Mesenchymal stem cell (in vitro differentiated cells and primary cell): ENCODE results near the gene CMBL.

ENCODE experiments used
- DNase-seq: peaks from one replicate; pipeline ENCODE4 v3.0.0-alpha.2; 2013
- H2AFZ ChIP-seq: one replicate; pipeline ENCODE4 v1.6.1; 2013; ENCODE audit warnings: low read depth, mild to moderate bottlenecking, control low read depth, inconsistent platforms, low read length, moderate library complexity
- H2AK5ac ChIP-seq: 2 replicates; pipeline ENCODE4 v1.6.1; 2013; ENCODE audit warnings: low read length, moderate library complexity, mild to moderate bottlenecking, inconsistent platforms; ENCODE audit not compliant: severe bottlenecking
- H2BK120ac ChIP-seq: one replicate; pipeline ENCODE4 v1.6.1; 2013; ENCODE audit warnings: low read depth, mild to moderate bottlenecking, inconsistent platforms, low read length, moderate library complexity
- H2BK12ac ChIP-seq, 2 experiments: one replicate each; pipeline ENCODE4 v1.6.1; 2013; ENCODE audit warnings: inconsistent platforms in 2 of 2, low read length in 2 of 2, mild to moderate bottlenecking in 2 of 2, moderate library complexity in 2 of 2, control low read depth in 1 of 2
- H2BK15ac ChIP-seq: one replicate; pipeline ENCODE4 v1.6.1; 2013; ENCODE audit warnings: mild to moderate bottlenecking, low read depth, inconsistent platforms; ENCODE audit not compliant: poor library complexity, severe bottlenecking
- H2BK5ac ChIP-seq: 2 replicates; pipeline ENCODE4 v1.6.1; 2013; ENCODE audit warnings: low read depth, mild to moderate bottlenecking, low read length, control low read depth, inconsistent platforms; ENCODE audit not compliant: poor library complexity, severe bottlenecking
- H3K14ac ChIP-seq, 2 experiments: one replicate each; pipeline ENCODE4 v1.6.1; 2013; ENCODE audit warnings: inconsistent platforms in 2 of 2, low read length in 2 of 2, control low read depth in 1 of 2, mild to moderate bottlenecking in 1 of 2, moderate library complexity in 1 of 2
- H3K18ac ChIP-seq, 2 experiments: one replicate each; pipeline ENCODE4 v1.6.1; 2013; ENCODE audit warnings: inconsistent platforms in 2 of 2, low read length in 2 of 2, control low read depth in 1 of 2, low read depth in 1 of 2, mild to moderate bottlenecking in 1 of 2
- H3K23ac ChIP-seq, 2 experiments: one replicate each; pipeline ENCODE4 v1.6.1; 2013; ENCODE audit warnings: inconsistent platforms in 2 of 2, low read length in 2 of 2, mild to moderate bottlenecking in 2 of 2, moderate library complexity in 2 of 2, control low read depth in 1 of 2
- H3K27ac ChIP-seq: 2 replicates; pipeline ENCODE4 v1.5.1; 2013; ENCODE audit warnings: mild to moderate bottlenecking, moderate library complexity, low read length, control low read depth, inconsistent platforms; ENCODE audit not compliant: poor library complexity, severe bottlenecking
- H3K27me3 ChIP-seq, 2 experiments: 2 replicates each; pipeline versions ENCODE4 v1.6.1 to v1.7.0; 2013; ENCODE audit warnings: low read length in 2 of 2, mild to moderate bottlenecking in 2 of 2, moderate library complexity in 2 of 2, control low read depth in 1 of 2, inconsistent platforms in 1 of 2; ENCODE audit not compliant: control insufficient read depth in 1 of 2, insufficient read depth in 1 of 2
- H3K36me3 ChIP-seq, 2 experiments: 2 replicates each; pipeline versions ENCODE4 v1.6.1 to v1.7.0; 2013; ENCODE audit warnings: low read length in 2 of 2, control low read depth in 1 of 2, inconsistent platforms in 1 of 2, low read depth in 1 of 2, mild to moderate bottlenecking in 1 of 2; ENCODE audit not compliant: insufficient read depth in 2 of 2, control insufficient read depth in 1 of 2
- H3K4ac ChIP-seq, 2 experiments: one replicate each; pipeline ENCODE4 v1.6.1; 2013; ENCODE audit warnings: inconsistent platforms in 2 of 2, low read length in 2 of 2, mild to moderate bottlenecking in 2 of 2, moderate library complexity in 2 of 2, control low read depth in 1 of 2, low read depth in 1 of 2
- H3K4me1 ChIP-seq: 2 replicates; pipeline ENCODE4 v1.6.1; 2013; ENCODE audit warnings: low read depth, low read length, control low read depth; ENCODE audit not compliant: control insufficient read depth, insufficient read depth
- H3K4me2 ChIP-seq: 2 replicates; pipeline ENCODE4 v1.6.1; 2013; ENCODE audit warnings: low read length, mild to moderate bottlenecking, inconsistent platforms; ENCODE audit not compliant: poor library complexity, severe bottlenecking
- H3K4me3 ChIP-seq, 2 experiments: 2 replicates each; pipeline versions ENCODE4 v1.5.1 to v1.7.0; 2013; ENCODE audit warnings: low read length in 2 of 2, mild to moderate bottlenecking in 2 of 2, control low read depth in 1 of 2, low read depth in 1 of 2; ENCODE audit not compliant: insufficient read depth in 1 of 2
- H3K79me1 ChIP-seq: replicated peaks from 2 replicates; pipeline ENCODE4 v1.6.1; 2013; ENCODE audit warnings: mild to moderate bottlenecking, control low read depth, low read length, inconsistent platforms; ENCODE audit not compliant: poor library complexity, severe bottlenecking
- H3K9ac ChIP-seq: 2 replicates; pipeline ENCODE4 v1.7.0; 2013; ENCODE audit warnings: mild to moderate bottlenecking, low read length, moderate library complexity
- H3K9me3 ChIP-seq: 2 replicates; pipeline ENCODE4 v1.7.0; 2013; ENCODE audit warnings: mild to moderate bottlenecking, low read length; ENCODE audit not compliant: control insufficient read depth
- H4K8ac ChIP-seq: one replicate; pipeline ENCODE4 v1.6.1; 2013; ENCODE audit warnings: inconsistent platforms, mild to moderate bottlenecking, low read length, moderate library complexity
- H4K91ac ChIP-seq: one replicate; pipeline ENCODE4 v1.6.1; 2013; ENCODE audit warnings: mild to moderate bottlenecking, low read length, inconsistent platforms
- WGBS: methylation state at CpG from one replicate; pipeline ENCODE4 v1.1.7; 2013; ENCODE audit warnings: mixed read lengths; 5-methylcytosine and 5-hydroxymethylcytosine counted together

The CMBL gene

DNA sequence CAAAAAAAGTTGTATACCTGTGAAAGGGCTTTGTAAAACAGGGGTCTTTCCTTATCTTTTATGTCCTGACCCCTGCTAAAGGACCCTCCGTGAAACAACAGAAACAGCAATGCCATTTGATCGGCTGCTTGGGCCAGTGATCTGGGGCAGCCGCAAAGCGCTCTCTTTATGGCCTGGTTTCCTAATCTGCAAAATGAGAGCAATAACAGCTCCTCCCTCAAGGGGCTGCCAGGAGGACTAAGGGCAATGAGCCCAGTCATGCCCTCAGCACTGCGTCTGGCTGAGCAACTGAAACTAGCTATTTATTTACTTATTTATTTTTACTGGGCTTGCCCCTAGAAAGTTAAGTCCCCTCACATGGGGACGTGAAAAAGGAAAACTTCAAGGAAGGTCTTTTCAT, 18.3 kb downstream of the CMBL start:
- H3K27me3 ChIP-seq, result no peaks in the 10 kb centered on the region
- no peak overlapping the region for H3K4me2 ChIP-seq
- peak overlapping the region; percentile 27 for H3K9ac ChIP-seq
- WGBS, result 90% methylated on average over 6 of the region's 6 CpGs
- H4K91ac ChIP-seq, result no peak overlapping the region
- no peak overlapping the region for H3K27ac ChIP-seq
- H4K8ac ChIP-seq, result no peak overlapping the region
- no peak overlapping the region for H3K4ac ChIP-seq
- no peak overlapping the region for H3K18ac ChIP-seq
- H3K79me1 ChIP-seq, result peaks cover 12% of the 10 kb centered on the region
- H3K4me3 ChIP-seq, result no peak overlapping the region
- no peak overlapping the region for H3K23ac ChIP-seq
- H2BK12ac ChIP-seq, result no peak overlapping the region
- no peak overlapping the region for H2AFZ ChIP-seq
- H3K36me3 ChIP-seq, result peaks cover 35 to 36% of the 10 kb centered on the region in 2 experiments
- no peak overlapping the region for H2BK15ac ChIP-seq
- no peaks in the 10 kb centered on the region for H3K9me3 ChIP-seq
- H2BK5ac ChIP-seq, result no peak overlapping the region
- peaks cover 12% of the 10 kb centered on the region for H3K4me1 ChIP-seq
- no peak for DNase-seq
- no peak overlapping the region for H3K14ac ChIP-seq
- no peak overlapping the region for H2BK120ac ChIP-seq
- H2AK5ac ChIP-seq, result no peak overlapping the region

DNA sequence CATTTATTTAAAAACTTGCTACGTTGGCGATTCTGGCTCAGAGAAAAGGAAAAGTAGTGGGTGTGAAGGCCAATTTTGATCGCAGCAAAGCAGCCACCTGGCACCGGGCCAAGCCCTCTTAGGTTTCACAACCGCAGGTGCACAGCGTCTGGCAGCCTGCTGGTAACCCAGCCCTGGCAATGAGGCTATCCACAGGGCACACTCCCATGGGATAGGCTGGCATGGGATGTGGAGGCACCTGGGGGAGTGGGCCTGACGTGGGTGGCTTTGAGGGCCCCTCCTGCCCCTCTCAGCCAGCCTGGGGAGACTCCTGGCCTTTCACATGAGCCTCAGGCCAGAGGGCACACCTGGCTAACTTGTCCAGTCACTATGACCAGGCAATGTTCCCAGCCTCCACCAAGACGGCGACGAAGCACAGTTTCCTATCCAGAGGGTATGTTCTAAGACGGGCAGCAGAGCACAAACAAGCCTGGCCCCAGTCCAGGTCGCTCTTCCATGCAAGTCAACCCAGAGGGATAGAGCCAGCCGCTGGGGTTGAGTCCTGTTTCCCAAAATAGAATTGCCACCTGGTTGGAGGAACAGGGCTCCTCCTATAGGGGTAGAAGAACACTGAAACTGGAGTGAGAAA, 19.0 kb downstream of the CMBL start:
- Histone ChIP-seq H2BK15ac (no peak overlapping the region), H2BK12ac (no peak overlapping the region), H3K79me1 (peaks cover 12% of the 10 kb centered on the region), H3K4me3 (no peak overlapping the region), H3K9me3 (no peaks in the 10 kb centered on the region), H4K91ac (peak overlapping the region; percentile 35), H2AK5ac (no peak overlapping the region), H2BK5ac (no peak overlapping the region), H3K4me2 (no peak overlapping the region), H3K18ac (no peak overlapping the region), H2AFZ (no peak overlapping the region), H3K36me3 (peaks cover 35 to 36% of the 10 kb centered on the region in 2 experiments), H3K4me1 (peaks cover 13% of the 10 kb centered on the region), H2BK120ac (no peak overlapping the region), H3K27me3 (no peaks in the 10 kb centered on the region), H3K4ac (no peak overlapping the region), H4K8ac (no peak overlapping the region), H3K9ac (no peak overlapping the region), H3K14ac (no peak overlapping the region), H3K27ac (peak overlapping the region; percentile 33), H3K23ac (no peak overlapping the region)
- 94% methylated on average over 13 of the region's 13 CpGs for WGBS
- DNase-seq, result no peak

GRCh38 chr5:10286862-10287227, 20.9 kb downstream of the CMBL start:
- no peak overlapping the region for H2BK15ac ChIP-seq
- no peak overlapping the region for H2BK120ac ChIP-seq
- no peak overlapping the region for H3K18ac ChIP-seq
- H3K9ac ChIP-seq, result no peak overlapping the region
- H2AFZ ChIP-seq, result no peak overlapping the region
- peaks cover 13% of the 10 kb centered on the region for H3K4me1 ChIP-seq
- no peak overlapping the region for H4K91ac ChIP-seq
- peaks cover 35 to 36% of the 10 kb centered on the region in 2 experiments for H3K36me3 ChIP-seq
- H3K23ac ChIP-seq, result no peak overlapping the region
- H3K4me3 ChIP-seq, result no peak overlapping the region
- H3K4ac ChIP-seq, result no peak overlapping the region
- H3K14ac ChIP-seq, result no peak overlapping the region
- WGBS, result 95% methylated on average over 6 of the region's 7 CpGs
- H3K9me3 ChIP-seq, result no peaks in the 10 kb centered on the region
- peaks cover 8% of the 10 kb centered on the region for H3K79me1 ChIP-seq
- no peak overlapping the region for H4K8ac ChIP-seq
- no peak overlapping the region for H3K27ac ChIP-seq
- H3K27me3 ChIP-seq, result no peaks in the 10 kb centered on the region
- no peak overlapping the region for H3K4me2 ChIP-seq
- H2BK12ac ChIP-seq, result no peak overlapping the region
- no peak overlapping the region for H2AK5ac ChIP-seq
- DNase-seq, result no peak
- no peak overlapping the region for H2BK5ac ChIP-seq

GRCh38 chr5:10286162-10286861, 21.4 kb downstream of the CMBL start:
- H3K18ac ChIP-seq, result no peak overlapping the region
- no peak overlapping the region for H2AFZ ChIP-seq
- no peak overlapping the region for H2BK5ac ChIP-seq
- no peak overlapping the region for H4K91ac ChIP-seq
- no peak overlapping the region for H3K23ac ChIP-seq
- no peak overlapping the region for H2BK12ac ChIP-seq
- H3K14ac ChIP-seq, result no peak overlapping the region
- no peak overlapping the region for H2AK5ac ChIP-seq
- H3K27me3 ChIP-seq, result no peaks in the 10 kb centered on the region
- H3K9me3 ChIP-seq, result no peaks in the 10 kb centered on the region
- H2BK15ac ChIP-seq, result no peak overlapping the region
- no peak overlapping the region for H3K4me2 ChIP-seq
- H3K27ac ChIP-seq, result no peak overlapping the region
- H3K79me1 ChIP-seq, result peaks cover 5% of the 10 kb centered on the region
- no peak for DNase-seq
- no peak overlapping the region for H2BK120ac ChIP-seq
- H3K9ac ChIP-seq, result peak overlapping the region; percentile 29
- H3K4ac ChIP-seq, result no peak overlapping the region
- H3K36me3 ChIP-seq, result peaks cover 36 to 39% of the 10 kb centered on the region in 2 experiments
- WGBS, result 97% methylated on average over 5 of the region's 6 CpGs
- H3K4me1 ChIP-seq, result peaks cover 13% of the 10 kb centered on the region
- no peak overlapping the region for H4K8ac ChIP-seq
- H3K4me3 ChIP-seq, result no peak overlapping the region
